ENCODE data around the gene AMZ2.
"Not testable (repeated sequence)": the region's sequence is repeated elsewhere in the genome, so short reads cannot be mapped to it uniquely, and the experiment has no call there.

Gene AMZ2

GRCh38 chr17:68248891-68249290 is 1.0 kb downstream of the AMZ2 start:
- DNase-seq (ENCODE audit: low read depth, low spot score), result no peak
- TF ChIP-seq CTCF (IDR thresholded peaks at IDR 0.05; ENCODE audit: insufficient read depth, low read length, missing control alignments), result no peak
- CTCF ChIA-PET, result interaction anchor here (0.9 to 3.9 kb wide), 19 partner anchors 8 to 358 kb away, joined by 3 to 27 read pairs (median 5); no protein-coding TSS in a partner anchor
- H3K4me3 ChIP-seq (ENCODE audit: low read depth, low read length), result peak overlapping the region; percentile 80
- POLR2A ChIA-PET, result interaction anchor here (1.2 to 1.6 kb wide), 2 partner anchors 43 to 208 kb away, joined by 3 to 4 read pairs; partner anchors contain the start of gene WIPI1

GRCh38 chr17:68249354-68249765 is 1.5 kb downstream of the AMZ2 start:
- no peak for DNase-seq (ENCODE audit: low read depth, low spot score)
- TF ChIP-seq CTCF (IDR thresholded peaks at IDR 0.05; ENCODE audit: insufficient read depth, low read length, missing control alignments), result no peak
- CTCF ChIA-PET, result interaction anchor here (0.7 to 3.9 kb wide), 11 partner anchors 8 to 286 kb away, joined by 3 to 27 read pairs (median 5); no protein-coding TSS in a partner anchor
- POLR2A ChIA-PET, result no interaction called here
- no peak overlapping the region for H3K4me3 ChIP-seq (ENCODE audit: low read depth, low read length)

GRCh38 chr17:68253426-68253825 is 5.6 kb downstream of the AMZ2 start:
- not testable (repeated sequence) for DNase-seq (ENCODE audit: low read depth, low spot score)
- CTCF ChIA-PET, result interaction anchor here (1.1 kb wide), 1 partner anchor 9 kb away, joined by 4 read pairs; no protein-coding TSS in a partner anchor

GRCh38 chr17:68255151-68255550 is 7.3 kb downstream of the AMZ2 start:
- no peak overlapping the region for H3K4me3 ChIP-seq (ENCODE audit: low read depth, low read length)
- POLR2A ChIA-PET, result no interaction called here
- no peak for TF ChIP-seq CTCF (IDR thresholded peaks at IDR 0.05; ENCODE audit: insufficient read depth, low read length, missing control alignments)
- no peak for DNase-seq (ENCODE audit: low read depth, low spot score)
- CTCF ChIA-PET, result interaction anchor here (0.7 to 0.9 kb wide), 2 partner anchors 145 to 209 kb away, joined by 3 to 4 read pairs; no protein-coding TSS in a partner anchor

More at GRCh38 chr17:68253426-68253825, 5.6 kb downstream of the AMZ2 start:
- POLR2A ChIA-PET; H3K4me3 ChIP-seq (ENCODE audit: low read depth, low read length): not testable (repeated sequence)

GRCh38 chr17:68255731-68256538 is 8.1 kb downstream of the AMZ2 start:
- no peak for DNase-seq (ENCODE audit: low read depth, low spot score)
- H3K4me3 ChIP-seq (ENCODE audit: low read depth, low read length), result no peak overlapping the region
- CTCF ChIA-PET, result interaction anchor here (0.6 kb wide), 1 partner anchor 385 kb away, joined by 3 read pairs; no protein-coding TSS in a partner anchor
- no peak for TF ChIP-seq CTCF (IDR thresholded peaks at IDR 0.05; ENCODE audit: insufficient read depth, low read length, missing control alignments)
- POLR2A ChIA-PET, result no interaction called here

GRCh38 chr17:68256701-68257100 is 8.9 kb downstream of the AMZ2 start:
- DNase-seq (ENCODE audit: low read depth, low spot score); H3K4me3 ChIP-seq (ENCODE audit: low read depth, low read length); POLR2A ChIA-PET: not testable (repeated sequence)
- CTCF ChIA-PET, result interaction anchor here (1.3 to 9.3 kb wide), 2 partner anchors 8 to 181 kb away, joined by 5 to 213 read pairs; partner anchors contain the start of gene AMZ2

GRCh38 chr17:68257934-68258333 is 10.1 kb downstream of the AMZ2 start:
- TF ChIP-seq CTCF (IDR thresholded peaks at IDR 0.05; ENCODE audit: insufficient read depth, low read length, missing control alignments), result no peak
- ChIA-PET POLR2A (no interaction called here), CTCF (interaction anchor here (1.3 to 9.8 kb wide), 5 partner anchors 9 to 205 kb away, joined by 3 to 213 read pairs (median 31); partner anchors contain the start of genes AMZ2 and WIPI1)
- no peak overlapping the region for H3K4me3 ChIP-seq (ENCODE audit: low read depth, low read length)
- no peak for DNase-seq (ENCODE audit: low read depth, low spot score)

- POLR2A ChIA-PET; DNase-seq (ENCODE audit: low read depth, low spot score); H3K4me3 ChIP-seq (ENCODE audit: low read depth, low read length): not testable (repeated sequence)
- CTCF ChIA-PET, result interaction anchor here (1.2 to 9.8 kb wide), 5 partner anchors 10 to 204 kb away, joined by 3 to 213 read pairs (median 31); partner anchors contain the start of gene WIPI1
These were observed 11.2 kb downstream of the AMZ2 start for GRCh38 chr17:68258890-68259647.

GRCh38 chr17:68259648-68259951 is 11.8 kb downstream of the AMZ2 start:
- DNase-seq (ENCODE audit: low read depth, low spot score); H3K4me3 ChIP-seq (ENCODE audit: low read depth, low read length); POLR2A ChIA-PET: not testable (repeated sequence)
- CTCF ChIA-PET, result interaction anchor here (1.2 to 9.8 kb wide), 4 partner anchors 140 to 203 kb away, joined by 3 to 213 read pairs (median 104); partner anchors contain the start of gene WIPI1

All from AG04449 (cell line).